HepG2 (cell line): ENCODE measurements around the gene RBP5. TPM values are rescaled to one million over a fixed set of nuclear protein-coding genes. Genes with fewer than 3 reads are reported as not detected.

Experiments used
- ATAC-seq: fragments of 200-7000 bp; cut with Tn5 transposase; 3 replicates; pipeline ENCODE4 v1.9.1; 2020; ENCODE audit warnings: mild to moderate bottlenecking, moderate library complexity
- BruUV-seq: library from RNA; stranded (reverse); fragments of 400-500 nt; replicated peaks from 2 replicates; lab custom pipeline; 2021; lab: Mats Ljungman, UMichigan
- CTCF ChIA-PET: fragments of 300-600 bp; formaldehyde crosslinking; extraction: SDS; loops from one replicate; lab custom pipeline; 2021; ENCODE audit warnings: low total read pairs, inconsistent platforms, low intra/inter-chr PET ratio; lab: Yijun Ruan, JAX
- POLR2A ChIA-PET: fragments of 350-600 bp; sonication (Branson Sonifier 250); formaldehyde crosslinking; loops from one replicate; lab custom pipeline; 2020; ENCODE audit warnings: antibody characterized with exemption, inconsistent platforms; lab: Yijun Ruan, JAX
- DNase-seq: peaks from one replicate; pipeline ENCODE4 v3.0.0-alpha.2; 2015; ENCODE audit warnings: low spot score
- FAIRE-seq: peaks from 3 replicates; lab custom pipeline; 2011; peaks lifted over from hg19 to GRCh38; lab: Jason Lieb, UNC
- H2AFZ ChIP-seq: one replicate; pipeline ENCODE4 v1.6.1; 2011; ENCODE audit warnings: low read length, inconsistent platforms
- H3K27ac ChIP-seq: fragments of 300-600 bp; 3 replicates; pipeline ENCODE4 v1.8.0; 2011; ENCODE audit warnings: mixed run types, mild to moderate bottlenecking, mixed read lengths, low read length, inconsistent platforms; ENCODE audit not compliant: insufficient read depth; ENCODE audit errors: extremely low read length
- H3K27me3 ChIP-seq, 2 experiments: fragments of 200-600 bp in 1 of 2; 2 replicates in 1 of 2; 3 replicates in 1 of 2; pipeline versions ENCODE4 v1.6.0 to v1.8.0; 2011; ENCODE audit warnings: low read length in 2 of 2, mild to moderate bottlenecking in 2 of 2, moderate library complexity in 2 of 2, inconsistent platforms in 1 of 2; ENCODE audit not compliant: insufficient read depth in 2 of 2, control insufficient read depth in 1 of 2
- H3K36me3 ChIP-seq, 2 experiments: fragments of 200-600 bp in 1 of 2; replicated peaks in 1 of 2; 2 replicates in 1 of 2; 3 replicates in 1 of 2; pipeline versions ENCODE4 v1.5.1 to v1.8.0; 2011; ENCODE audit warnings: low read length in 2 of 2, inconsistent platforms in 1 of 2; ENCODE audit not compliant: insufficient read depth in 2 of 2, control insufficient read depth in 1 of 2
- H3K4me1 ChIP-seq: 2 replicates; pipeline ENCODE4 v1.5.1; 2012; ENCODE audit warnings: low read length, inconsistent platforms; ENCODE audit not compliant: insufficient read depth
- H3K4me2 ChIP-seq: 2 replicates; pipeline ENCODE4 v1.6.0; 2011; ENCODE audit warnings: low read depth, low read length, inconsistent platforms
- H3K4me3 ChIP-seq, 3 experiments: fragments of 200-600 bp in 1 of 3; sonication (generic), shearing (Covaris generic) in 1 of 3; replicated peaks in 1 of 3; 2 replicates each; pipeline ENCODE4 v1.5.1; 2011 to 2016; ENCODE audit warnings: low read length in 3 of 3, inconsistent platforms in 2 of 3, low read depth in 2 of 3, mild to moderate bottlenecking in 2 of 3, control low read depth in 1 of 3, mixed read lengths in 1 of 3; ENCODE audit not compliant: insufficient read depth in 1 of 3
- H3K79me2 ChIP-seq: one replicate; pipeline ENCODE4 v1.6.1; 2011; ENCODE audit warnings: low read length, inconsistent platforms; ENCODE audit not compliant: insufficient read depth
- H3K9ac ChIP-seq: 2 replicates; pipeline ENCODE4 v1.6.0; 2011; ENCODE audit warnings: mild to moderate bottlenecking, low read depth, low read length, inconsistent platforms; ENCODE audit not compliant: insufficient read depth
- H3K9me3 ChIP-seq: 2 replicates; pipeline ENCODE4 v1.5.1; 2012; ENCODE audit warnings: mild to moderate bottlenecking, low read length
- H4K20me1 ChIP-seq: 2 replicates; pipeline ENCODE4 v1.6.0; 2011; ENCODE audit warnings: inconsistent platforms, mild to moderate bottlenecking, low read length, moderate library complexity; ENCODE audit not compliant: insufficient read depth
- ATF2 ChIP-seq: sonication (generic); formaldehyde crosslinking; IDR thresholded peaks from 2 replicates; pipeline ENCODE4 v1.4.0; 2020; ENCODE audit warnings: missing genetic modification reagents
- ATF7-NPFF ChIP-seq: sonication (generic); formaldehyde crosslinking; IDR thresholded peaks from 2 replicates; pipeline ENCODE4 v1.8.1; 2023; ENCODE audit warnings: mild to moderate bottlenecking, low read depth, missing genetic modification reagents, moderate library complexity
- BRCA1 ChIP-seq: sonication (generic); formaldehyde crosslinking; IDR thresholded peaks from 2 replicates; pipeline ENCODE4 v1.4.0; 2020; ENCODE audit warnings: missing genetic modification reagents
- CREB1 ChIP-seq, 2 experiments: fragments of 450-650 bp in 1 of 2; IDR thresholded peaks; 2 replicates each; pipeline ENCODE4 v1.6.1; 2016 to 2017; ENCODE audit warnings: control low read depth in 1 of 2, mild to moderate bottlenecking in 1 of 2, missing compliant biosample characterization in 1 of 2, missing genetic modification characterization in 1 of 2
- MATR3 ChIP-seq: sonication (generic); formaldehyde crosslinking; IDR thresholded peaks from 2 replicates; pipeline ENCODE4 v1.4.0; 2020; ENCODE audit warnings: missing genetic modification reagents
- NCOA2 ChIP-seq: sonication (generic); formaldehyde crosslinking; IDR thresholded peaks from 2 replicates; pipeline ENCODE4 v1.8.0; 2022; ENCODE audit warnings: inconsistent platforms
- REL ChIP-seq: sonication (generic); formaldehyde crosslinking; conservative IDR thresholded peaks from 2 replicates; pipeline ENCODE4 v1.8.0; 2022; ENCODE audit warnings: mild to moderate bottlenecking, missing genetic modification reagents, moderate library complexity
- REXO4 ChIP-seq: sonication (generic); formaldehyde crosslinking; IDR thresholded peaks from 2 replicates; pipeline ENCODE4 v1.8.0; 2022; ENCODE audit warnings: missing genetic modification reagents, mild to moderate bottlenecking, borderline replicate concordance
- USF2 ChIP-seq, 2 experiments: sonication (generic) in 1 of 2; formaldehyde crosslinking in 1 of 2; IDR thresholded peaks; 2 replicates each; pipeline versions ENCODE4 v1.5.1 to v1.6.1; 2011 to 2020; ENCODE audit warnings: borderline replicate concordance in 1 of 2, low read depth in 1 of 2, low read length in 1 of 2, mild to moderate bottlenecking in 1 of 2, missing genetic modification reagents in 1 of 2, moderate library complexity in 1 of 2
- ZHX2 ChIP-seq, 2 experiments: sonication (generic) in 1 of 2; formaldehyde crosslinking in 1 of 2; IDR thresholded peaks; 2 replicates each; pipeline versions ENCODE4 v1.6.1 to v1.9.0; 2014 to 2022; ENCODE audit warnings: antibody characterized with exemption in 1 of 2, borderline replicate concordance in 1 of 2, inconsistent platforms in 1 of 2, low read depth in 1 of 2, missing genetic modification reagents in 1 of 2
- ZNF556 ChIP-seq: sonication (generic); formaldehyde crosslinking; IDR thresholded peaks from 2 replicates; pipeline ENCODE4 v1.4.0; 2020; ENCODE audit warnings: mild to moderate bottlenecking, missing genetic modification reagents, borderline replicate concordance
- ZNF850 ChIP-seq: sonication (generic); formaldehyde crosslinking; conservative IDR thresholded peaks from 2 replicates; pipeline ENCODE4 v1.9.0; 2021; ENCODE audit warnings: mild to moderate bottlenecking, missing genetic modification reagents
- WGBS: methylation state at CpG from one replicate; pipeline ENCODE4 v1.1.6; 2017; ENCODE audit warnings: low lambda C conversion rate; 5-methylcytosine and 5-hydroxymethylcytosine counted together
- in situ Hi-C: cut with HindIII; loops from 2 replicates; pipeline ENCODE4 v1.10.0; 2017; ENCODE audit warnings: low pct_unique_long_range_greater_than_20kb; ENCODE audit not compliant: extremely low pct_ligation_motif_present
- intact Hi-C: fragments of 100-400 bp; cut with micrococcal nuclease; formaldehyde crosslinking; loops from one replicate; pipeline ENCODE4 v1.10.0; 2022; ENCODE audit not compliant: unreplicated experiment
- polyA plus RNA-seq, 8 experiments: library from polyadenylated mRNA; depleted of rRNA in 3 of 8; stranded (reverse) in 7 of 8; unstranded in 1 of 8; fragments of >200 nt; fragmentation: Illumina TruSeq in 4 of 8; extraction: Trizol in 4 of 8; gene quantifications; 2 replicates each; pipeline versions ENCODE4 v1.2.1 to v1.2.3, GENCODE V29; 2011 to 2016; ENCODE audit warnings: low read depth in 4 of 8, missing spikeins in 1 of 8, mixed read lengths in 1 of 8; ENCODE audit not compliant: insufficient read depth in 1 of 8
- total RNA-seq, 5 experiments: library from RNA; depleted of rRNA; stranded (reverse); fragments of >200 nt; fragmentation: Illumina TruSeq; extraction: Trizol; gene quantifications; 2 replicates each; pipeline ENCODE4 v1.2.3, GENCODE V29; 2016; ENCODE audit warnings: low read depth in 1 of 5

RBP5 gene
- total and polyA plus RNA-seq, 2 of the 13 experiments (the other 11 are each of a cell fraction or from before 2014, with no cell fraction given): 13.8 to 19.8 TPM

GRCh38 chr12:7127916-7128626 is 618 bp downstream of the RBP5 start:
- Histone ChIP-seq H3K27ac (peak overlapping the region; percentile 92), H3K36me3 (0 out of 5 replicates have a peak, but pooled peaks cover 0 to 1% of the 10 kb centered on the region in 2 experiments), H4K20me1 (peaks cover 12% of the 10 kb centered on the region), H2AFZ (no peak overlapping the region), H3K27me3 (no peaks in the 10 kb centered on the region; a peak in 1 of 5 replicates), H3K4me2 (peak overlapping the region; percentile 95), H3K9me3 (no peaks in the 10 kb centered on the region), H3K79me2 (peaks cover 27% of the 10 kb centered on the region), H3K9ac (peak overlapping the region; percentile 74), H3K4me1 (peaks cover 81% of the 10 kb centered on the region), H3K4me3 (peak overlapping the region; percentile 76 to 92 (median 88))
- intact Hi-C loops (no loop called here), in situ Hi-C loops (no loop called here)
- TSS peak; percentile 23 for BruUV-seq
- FAIRE-seq: peak; percentile 86
- ATAC-seq: peak; percentile 52
- DNase-seq: peak; percentile 74
- CTCF ChIA-PET: interaction anchor here (0.6 kb wide), 1 partner anchor 15 kb away, joined by 3 read pairs; no protein-coding TSS in a partner anchor
- 1% methylated on average over 8 of the region's 17 CpGs for WGBS
- POLR2A ChIA-PET: interaction anchor here (0.7 to 3.5 kb wide), 10 partner anchors 9 to 184 kb away, joined by 3 to 25 read pairs (median 4); partner anchors contain the start of genes C12orf57, C1RL, C1S and RNU7-1
- no peak for TF ChIP-seq BRCA1 (CRISPR knock-in tag)
- TF ChIP-seq MATR3 (CRISPR knock-in tag): no peak
- TF ChIP-seq ZHX2 (IDR thresholded peaks at IDR 0.05; ENCODE audit: low read depth): no peak
- no peak for TF ChIP-seq ZHX2 (CRISPR knock-in tag; IDR thresholded peaks at IDR 0.05; ENCODE audit: borderline replicate concordance)
- TF ChIP-seq ATF7-NPFF (CRISPR knock-in tag): no peak
- TF ChIP-seq REL (CRISPR knock-in tag): no peak
- TF ChIP-seq NCOA2 (CRISPR knock-in tag): peak; percentile 69
- TF ChIP-seq CREB1 (IDR thresholded peaks at IDR 0.05): no peak
- TF ChIP-seq CREB1 (CRISPR knock-in tag; IDR thresholded peaks at IDR 0.05): 0 out of 2 replicates have a peak, but pooled peaks have one; percentile 1
- TF ChIP-seq USF2 (IDR thresholded peaks at IDR 0.05; ENCODE audit: low read depth, low read length): no peak
- no peak for TF ChIP-seq USF2 (CRISPR knock-in tag; IDR thresholded peaks at IDR 0.05; ENCODE audit: borderline replicate concordance)
- TF ChIP-seq ZNF850 (CRISPR knock-in tag): no peak
- no peak for TF ChIP-seq REXO4 (CRISPR knock-in tag)
- TF ChIP-seq ZNF556 (CRISPR knock-in tag): no peak
- TF ChIP-seq ATF2 (CRISPR knock-in tag): no peak; the same call in 1 of the 2 replicates
